HG03045 (cell line): Measurements from ENCODE around the gene MOXD1.

Experiments
- ATAC-seq: cut with Tn5 transposase; IDR thresholded peaks from one replicate; pipeline ENCODE4 v1.9.1; 2021; ENCODE audit warnings: mild to moderate bottlenecking, moderate library complexity; ENCODE audit not compliant: unreplicated experiment

Gene MOXD1

GRCh38 chr6:132246632-132247270 lies 154.5 kb downstream of the MOXD1 start:
- no peak for ATAC-seq

DNA sequence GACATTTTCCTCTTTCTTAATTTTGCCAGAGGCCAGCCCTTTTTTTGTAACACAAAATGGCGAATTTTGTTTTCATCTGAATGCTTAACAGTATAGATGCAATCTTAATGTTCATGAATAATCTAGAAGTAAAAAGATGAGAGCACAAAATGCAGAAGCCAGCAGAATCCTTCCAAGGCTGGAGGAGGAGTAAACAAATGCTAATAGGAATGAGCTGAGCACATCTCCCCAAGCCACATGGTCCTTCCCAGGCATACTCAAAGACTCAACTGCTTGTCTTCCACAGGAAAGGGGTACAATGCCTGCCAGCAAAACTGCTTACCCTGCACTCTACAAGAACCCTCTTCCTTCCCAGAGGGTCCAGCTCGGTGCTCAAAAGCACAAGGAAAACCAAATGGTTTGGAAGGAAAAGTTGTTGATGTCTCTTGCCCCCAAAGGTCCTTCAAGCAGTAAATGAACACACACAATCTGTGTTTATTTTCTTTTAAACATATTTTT lies 155.1 kb downstream of the MOXD1 start:
- no peak for ATAC-seq
